GM12872 (cell line): ENCODE data around the gene CHURC1.

Experiments
- CTCF ChIP-seq: IDR thresholded peaks from 3 replicates; pipeline ENCODE4 v1.5.1; 2011; ENCODE audit warnings: low read depth, mild to moderate bottlenecking, low read length, moderate library complexity; ENCODE audit not compliant: insufficient read depth

Gene CHURC1

DNA sequence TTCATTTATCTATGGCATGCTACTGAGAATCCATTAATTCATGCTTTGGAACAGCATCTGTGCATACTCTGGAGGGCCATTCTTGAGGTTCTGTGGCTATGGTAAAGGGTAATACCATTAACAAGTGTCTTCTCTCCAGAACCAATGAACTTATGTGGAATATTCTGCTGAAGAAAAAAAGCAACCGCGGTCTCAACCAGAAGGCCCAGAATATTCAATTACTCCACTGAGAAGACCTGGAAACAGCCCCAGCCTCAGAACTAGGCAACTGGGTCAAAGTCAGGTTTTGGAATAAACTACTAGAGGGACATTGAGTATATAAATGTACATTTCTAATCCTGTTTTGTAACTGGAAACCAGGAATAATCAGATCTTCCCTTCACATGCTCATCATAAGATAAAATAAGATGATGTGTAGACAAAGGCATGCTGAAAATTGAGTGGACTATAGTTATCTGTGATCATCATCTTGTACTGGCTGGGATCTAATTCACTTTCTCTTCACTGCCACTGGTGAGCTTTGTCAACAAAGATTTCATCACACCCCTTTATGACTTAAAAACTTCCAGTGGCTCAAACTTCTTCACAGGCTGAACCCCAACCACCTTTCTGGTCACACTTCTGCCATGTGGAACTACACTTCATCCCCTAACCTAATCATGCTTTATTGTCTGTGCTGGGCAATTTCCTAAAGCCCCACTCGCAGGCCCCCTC lies 40.6 kb upstream of the CHURC1 start:
- TF ChIP-seq CTCF, result no peak

GRCh38 chr14:64875350-64875749 lies 38.9 kb upstream of the CHURC1 start:
- TF ChIP-seq CTCF, result no peak

DNA sequence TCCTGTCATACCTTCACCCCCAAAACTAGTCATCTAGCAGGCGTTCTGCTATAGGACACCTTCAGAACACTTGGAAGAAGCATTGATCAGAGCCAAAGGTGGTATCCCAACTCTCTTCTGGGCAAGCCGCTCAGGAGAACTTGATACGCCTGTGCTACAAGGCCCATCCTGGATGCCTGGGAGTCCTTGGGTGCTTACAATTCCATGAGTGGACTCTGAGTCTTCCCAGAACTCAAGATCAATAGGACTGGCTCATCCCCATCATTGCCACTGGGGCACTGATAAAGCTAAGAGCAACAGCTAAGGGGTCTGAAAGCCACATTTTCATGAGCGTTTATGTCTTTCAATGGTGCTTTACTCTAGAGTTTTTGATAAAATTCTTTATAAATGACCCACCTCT lies 36.4 kb upstream of the CHURC1 start:
- TF ChIP-seq CTCF, result no peak

DNA sequence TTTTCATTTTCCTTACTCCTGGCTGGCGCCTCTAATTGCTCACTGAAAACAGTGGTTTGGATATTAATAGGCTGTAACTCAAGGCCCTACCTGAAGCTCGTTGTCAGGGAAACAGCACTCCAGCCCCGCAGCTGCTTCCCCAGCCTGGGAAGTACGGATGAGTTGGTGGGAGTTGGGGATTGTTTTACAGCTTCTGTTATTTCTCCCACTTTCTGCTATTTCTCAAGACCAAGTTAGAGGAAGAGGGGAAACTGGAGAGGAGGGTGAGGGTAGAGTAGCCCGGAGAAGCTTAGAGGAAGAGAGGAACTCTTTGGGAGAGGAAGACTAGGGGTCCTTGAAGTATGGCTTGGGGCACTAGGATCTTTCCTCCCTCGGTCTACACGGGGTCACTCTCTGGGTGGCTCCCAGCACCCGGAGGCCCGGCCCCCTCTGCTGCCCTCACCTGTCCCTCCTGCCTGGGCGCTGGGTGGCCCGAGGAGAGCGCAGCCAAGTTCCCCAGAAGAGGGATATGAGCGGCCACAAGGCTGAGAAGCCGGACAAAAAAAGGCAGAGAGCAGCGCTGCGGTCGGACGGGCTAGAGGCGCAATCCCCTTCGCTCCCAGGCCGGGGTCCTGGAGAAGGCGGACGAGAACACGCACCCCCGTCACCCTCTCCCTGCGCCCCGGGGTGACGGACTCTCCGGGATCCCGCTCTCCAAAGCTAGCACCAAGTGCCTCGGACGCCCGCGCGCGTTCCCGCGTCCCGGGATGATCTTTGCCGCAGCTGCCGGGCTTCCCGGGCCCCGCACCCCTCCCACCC lies 35.2 kb upstream of the CHURC1 start:
- no peak for TF ChIP-seq CTCF

DNA sequence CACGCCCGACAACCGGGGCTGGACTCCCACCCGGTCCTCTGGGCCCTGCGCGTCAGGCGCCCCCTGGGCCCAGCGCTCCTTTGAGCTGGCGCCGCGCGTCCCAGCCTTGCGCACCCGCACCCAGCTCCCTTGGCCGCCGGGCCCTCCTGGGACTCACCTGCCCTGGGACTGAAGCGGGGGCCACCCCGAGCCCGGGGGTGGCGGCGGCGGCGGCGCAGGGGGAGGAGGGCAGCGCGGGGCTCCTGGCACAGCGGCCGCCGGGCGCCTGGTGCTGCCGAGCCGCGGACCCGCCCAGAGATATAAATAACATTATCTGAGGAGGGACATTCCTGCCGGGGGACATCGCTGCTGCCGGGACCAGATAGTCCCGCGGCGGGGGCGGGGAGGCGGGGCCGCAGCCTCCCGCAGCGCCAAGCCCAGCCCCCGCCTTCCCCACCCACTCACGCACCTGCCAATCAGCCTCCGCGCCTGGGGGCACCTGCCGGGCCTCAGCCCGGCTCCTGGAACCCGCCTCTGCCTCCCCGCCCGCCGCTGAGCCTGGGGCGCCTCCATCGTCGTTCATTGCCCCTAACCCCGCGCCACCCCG lies 34.5 kb upstream of the CHURC1 start, which contains the start of gene SPTB:
Gene SPTB (minus strand): TSS at position 273 of the 586 bp plus-strand sequence. CDS start 56,813 bp downstream, outside the sequence.
- no peak for TF ChIP-seq CTCF

GRCh38 chr14:64880221-64881121 lies 33.8 kb upstream of the CHURC1 start:
- TF ChIP-seq CTCF, result no peak
